GM18951 (cell line): ENCODE data around the gene AREL1.

Source experiments
- POLR2A ChIP-seq: IDR thresholded peaks from 4 replicates; pipeline ENCODE4 v1.6.1; 2011; ENCODE audit warnings: mild to moderate bottlenecking; ENCODE audit not compliant: insufficient read length, insufficient read depth; ENCODE audit errors: extremely low read depth
- in situ Hi-C: fragments of 300-500 bp; cut with MboI; formaldehyde crosslinking; loops from one replicate; pipeline ENCODE4 v1.12.0; 2022; ENCODE audit warnings: low sequenced_read_pairs, mixed read lengths, inconsistent platforms; ENCODE audit not compliant: unreplicated experiment

AREL1 gene

DNA sequence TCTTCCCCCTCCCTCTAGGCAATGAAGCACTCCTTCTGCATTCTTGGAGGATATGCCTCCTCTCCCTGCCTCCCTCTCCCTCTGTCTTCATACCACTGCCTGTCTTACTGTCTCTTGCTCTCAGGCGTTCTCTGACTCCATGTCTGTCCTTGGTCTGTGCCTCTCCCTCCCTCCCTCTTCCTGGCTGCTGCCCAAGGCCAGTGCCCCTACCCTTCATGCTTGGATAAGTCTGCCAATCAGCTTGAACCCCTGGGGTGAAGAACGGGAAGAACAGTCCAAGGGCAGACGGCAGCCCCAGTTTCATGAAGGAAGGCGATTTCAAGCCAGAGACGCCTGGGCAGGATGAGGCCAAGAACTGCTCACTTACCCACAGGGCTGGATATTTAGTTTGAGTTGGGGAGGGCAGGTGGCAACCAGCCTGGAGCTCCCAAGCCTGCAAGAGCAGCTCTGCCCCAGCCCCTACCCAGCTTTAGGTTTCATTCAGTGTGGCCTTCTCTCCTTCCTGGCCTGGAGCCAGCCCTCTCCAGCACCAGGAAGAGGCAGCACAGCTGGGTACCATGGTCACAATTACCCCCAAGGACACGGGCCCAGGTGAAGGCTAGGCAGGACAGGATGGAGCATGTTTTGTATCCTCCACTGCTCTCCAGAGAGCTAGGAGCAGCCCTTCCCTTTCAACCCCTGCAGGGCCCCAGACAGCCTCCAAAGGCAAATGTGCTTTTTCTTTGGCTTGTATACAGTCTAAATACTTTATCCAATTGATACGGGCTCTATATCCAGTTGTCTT lies 65.0 kb downstream of the AREL1 start:
- TF ChIP-seq POLR2A: no peak
- in situ Hi-C loops: no loop called here

DNA sequence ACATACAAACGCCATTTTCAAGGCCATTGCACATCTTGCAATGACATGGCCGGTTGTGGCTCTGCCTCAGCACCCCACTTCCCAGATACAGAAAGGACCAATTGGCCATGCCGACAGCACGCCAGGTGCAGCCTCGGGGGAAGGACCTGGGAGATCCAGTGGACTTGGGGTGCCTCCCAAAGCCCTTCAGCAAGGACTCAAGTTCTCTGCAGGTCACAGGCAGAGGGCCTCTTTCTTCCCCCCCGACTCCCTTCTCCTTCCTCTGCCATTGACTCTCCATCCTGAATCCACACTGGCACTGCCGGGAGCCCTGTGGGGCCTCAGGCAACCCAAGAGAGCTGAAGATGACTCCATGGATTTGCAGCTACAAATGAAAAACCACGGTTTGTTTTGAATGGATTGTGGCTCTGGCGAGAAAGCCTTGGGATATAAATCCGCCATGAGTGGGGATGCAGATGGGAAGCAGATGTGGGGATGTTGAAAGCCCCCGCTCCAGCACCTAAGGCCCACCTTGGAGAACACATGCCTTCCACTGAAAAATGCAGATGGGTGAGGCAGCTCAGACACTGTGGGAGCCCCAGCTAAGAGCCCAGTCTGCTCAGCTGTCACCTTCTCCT lies 65.7 kb downstream of the AREL1 start:
- in situ Hi-C loops: no loop called here
- no peak for TF ChIP-seq POLR2A

DNA sequence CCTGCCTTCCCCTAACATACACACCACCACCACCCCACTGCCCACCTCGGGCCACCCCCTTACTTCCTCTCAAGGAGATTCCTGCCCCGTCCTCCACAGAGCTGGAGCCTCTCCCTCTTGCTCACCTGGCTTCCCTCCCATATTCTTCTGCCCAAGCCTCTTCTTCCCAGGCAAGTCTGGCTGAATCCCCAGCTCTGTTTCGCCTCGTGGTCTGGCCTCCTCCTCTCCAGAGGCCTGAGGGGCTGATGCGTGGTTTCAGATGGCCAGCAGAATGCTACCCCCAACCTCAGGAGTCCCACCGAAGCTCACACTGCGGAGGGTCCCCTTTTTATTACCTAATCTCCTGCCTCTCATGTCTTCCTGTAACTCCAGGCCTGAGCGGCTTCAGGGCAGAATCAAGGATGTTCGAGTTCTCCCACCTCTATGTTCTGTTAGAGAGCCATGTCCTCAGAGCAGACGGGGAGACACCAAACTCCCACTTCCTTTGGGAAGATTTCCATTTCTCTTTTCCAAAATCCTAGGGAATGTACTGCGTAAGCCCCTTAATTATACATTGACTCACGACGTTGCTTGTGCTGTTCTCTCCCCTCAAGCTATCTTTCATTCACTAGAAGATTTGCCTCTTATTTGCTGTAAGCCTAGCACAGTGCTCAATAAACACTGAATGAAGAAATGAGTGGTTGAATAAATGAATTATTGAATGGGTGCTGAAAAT lies 67.0 kb downstream of the AREL1 start:
- in situ Hi-C loops: no loop called here
- no peak for TF ChIP-seq POLR2A

DNA sequence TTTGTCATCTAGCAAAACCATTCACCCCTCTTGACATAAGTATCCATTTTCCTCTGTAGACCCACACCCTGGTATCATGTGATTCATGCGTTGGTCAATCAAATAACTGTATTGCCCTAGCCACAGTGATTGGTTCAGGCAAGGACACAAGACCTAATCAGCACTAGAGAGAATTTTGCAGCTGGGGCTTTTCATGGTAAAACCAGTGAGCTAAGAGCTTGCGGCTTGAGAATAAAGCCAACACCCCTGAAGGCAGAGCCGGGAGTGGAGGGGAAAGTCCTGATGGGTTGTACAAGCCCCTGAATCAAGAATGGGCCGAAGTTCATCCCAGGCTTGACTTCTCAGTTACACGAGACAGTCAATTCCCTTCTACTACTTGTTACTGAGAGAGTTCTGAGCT lies 67.6 kb downstream of the AREL1 start:
- TF ChIP-seq POLR2A: no peak
- in situ Hi-C loops: no loop called here

DNA sequence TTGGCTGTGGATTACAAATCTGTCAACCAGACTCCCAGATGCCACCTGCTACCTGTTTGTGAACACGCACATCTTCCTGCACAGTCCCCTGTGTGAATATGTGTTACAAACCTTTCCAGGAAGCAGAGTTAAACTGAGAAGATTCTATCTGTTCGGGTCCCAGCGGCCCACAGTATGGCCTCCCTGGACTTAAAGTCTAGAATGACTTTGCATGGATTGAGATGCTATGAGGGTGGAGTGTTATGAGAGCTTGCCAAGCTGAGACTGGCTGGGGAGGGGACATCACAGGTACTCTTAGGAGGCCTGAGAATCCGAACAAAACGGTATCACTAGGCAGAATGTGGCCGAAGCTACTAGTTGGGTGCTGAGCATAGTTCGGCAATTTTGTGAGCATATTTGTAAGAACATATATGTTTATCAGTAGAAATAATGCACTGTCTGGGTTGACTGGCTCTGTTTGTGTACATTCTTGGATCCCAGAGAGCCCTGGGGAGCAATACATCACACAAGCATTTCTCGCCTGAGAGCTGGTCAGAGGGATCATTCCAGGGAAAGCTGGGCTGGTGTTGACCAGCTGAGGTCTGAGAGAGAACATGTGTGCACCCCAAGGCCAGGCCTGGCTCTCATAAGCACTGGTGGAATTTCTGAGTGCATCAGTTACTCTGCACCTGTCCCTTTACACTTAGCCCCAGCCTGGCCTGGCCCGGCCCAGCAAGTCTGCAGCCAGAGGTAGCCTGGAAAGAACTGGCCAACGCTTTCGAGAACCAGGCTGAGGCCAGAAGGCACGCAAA lies 71.1 kb downstream of the AREL1 start:
- TF ChIP-seq POLR2A: no peak
- in situ Hi-C loops: no loop called here

DNA sequence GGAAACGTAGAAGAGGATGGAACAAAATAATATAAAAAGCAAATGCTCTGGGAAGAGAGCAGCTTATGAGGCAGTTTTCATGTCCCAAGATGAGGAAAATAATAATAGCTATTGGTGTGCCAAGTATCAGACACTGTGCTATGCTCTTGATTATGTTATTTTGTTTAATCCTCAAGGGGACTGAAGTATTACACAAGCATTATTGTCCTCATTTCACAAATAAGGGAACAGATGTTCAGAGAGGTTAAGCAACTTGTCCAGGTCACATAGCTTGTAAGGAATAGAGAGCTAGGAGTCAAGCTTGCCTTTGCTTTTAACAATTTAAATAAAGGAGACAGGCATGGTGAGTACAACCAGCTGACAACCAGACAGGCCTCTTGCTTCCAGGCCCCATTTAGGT lies 73.9 kb downstream of the AREL1 start:
- no peak for TF ChIP-seq POLR2A
- in situ Hi-C loops: no loop called here

DNA sequence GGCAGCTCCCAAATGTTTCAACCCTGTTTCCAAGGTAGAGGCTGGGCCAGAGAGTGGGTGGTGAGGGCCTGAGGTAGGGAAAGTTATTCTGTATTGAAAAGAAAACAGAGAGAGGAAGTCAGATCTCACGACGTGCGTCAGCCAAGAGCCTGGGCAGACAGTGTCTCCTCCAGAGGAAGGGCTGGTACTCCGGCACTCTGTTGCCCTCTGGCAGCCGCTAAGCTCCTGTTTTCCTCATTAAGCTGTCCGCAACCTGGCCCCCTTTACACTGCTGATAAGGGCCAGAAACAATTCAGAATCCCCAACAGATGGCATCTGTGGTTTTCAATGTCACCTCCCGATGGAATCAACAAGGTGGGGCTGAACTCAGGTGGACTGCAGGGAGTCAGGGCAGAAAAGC lies 74.8 kb downstream of the AREL1 start:
- in situ Hi-C loops: no loop called here
- TF ChIP-seq POLR2A: no peak

DNA sequence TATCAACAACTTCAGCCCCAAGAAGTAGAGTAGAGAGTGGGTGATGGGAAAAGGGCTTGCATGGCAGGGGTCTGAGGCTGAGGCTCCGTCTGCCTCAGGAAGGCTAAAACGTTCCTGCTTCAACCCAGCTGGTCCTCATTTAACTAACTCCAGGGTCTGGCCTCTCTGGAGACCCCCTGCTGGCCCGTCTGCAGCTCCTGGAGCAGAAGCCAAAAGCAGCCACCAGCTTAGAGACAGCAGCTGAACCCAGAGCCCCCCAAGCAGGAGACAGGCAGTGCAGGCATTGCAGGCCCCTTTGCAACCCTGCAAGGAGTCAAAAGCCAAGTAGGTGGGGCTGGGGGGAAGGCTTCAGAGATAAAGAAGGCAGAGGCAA lies 75.7 kb downstream of the AREL1 start:
- TF ChIP-seq POLR2A: no peak
- in situ Hi-C loops: no loop called here

DNA sequence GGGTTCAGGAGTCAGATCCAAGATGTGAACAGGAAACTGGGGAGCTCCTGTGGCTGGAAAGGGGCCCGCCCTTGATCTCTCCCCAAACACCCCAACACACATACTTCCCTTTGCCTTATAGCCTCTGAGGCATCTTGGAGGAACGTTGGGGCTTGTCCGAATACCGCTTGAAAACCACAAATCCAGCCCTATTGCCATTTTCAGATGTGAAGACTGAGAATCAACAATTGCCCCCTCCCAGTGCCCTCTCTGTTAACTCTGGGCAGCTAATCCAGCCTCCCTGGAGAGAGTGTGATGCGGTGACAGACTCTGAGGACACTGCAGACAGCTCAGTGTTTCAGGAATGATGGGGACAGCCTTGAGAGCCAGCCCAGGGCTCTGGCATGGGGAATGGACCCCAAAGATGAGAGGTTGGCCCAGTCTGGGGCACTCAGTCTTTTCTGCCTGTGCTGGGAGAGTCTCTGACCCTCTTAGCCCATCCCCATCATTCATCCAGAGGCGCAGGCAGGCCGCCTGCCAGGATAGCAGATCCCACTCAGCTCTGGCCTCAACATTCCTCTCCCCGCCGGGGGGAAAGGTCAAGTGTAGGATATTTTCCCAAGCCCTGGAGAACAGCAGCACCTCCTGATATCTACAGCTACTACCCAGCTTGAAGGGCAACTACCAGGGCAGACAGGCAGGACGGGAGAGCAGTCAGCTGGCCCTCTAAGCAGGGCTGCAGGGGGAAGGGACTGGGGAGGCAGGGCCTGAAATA lies 76.3 kb downstream of the AREL1 start:
- in situ Hi-C loops: no loop called here
- no peak for TF ChIP-seq POLR2A

DNA sequence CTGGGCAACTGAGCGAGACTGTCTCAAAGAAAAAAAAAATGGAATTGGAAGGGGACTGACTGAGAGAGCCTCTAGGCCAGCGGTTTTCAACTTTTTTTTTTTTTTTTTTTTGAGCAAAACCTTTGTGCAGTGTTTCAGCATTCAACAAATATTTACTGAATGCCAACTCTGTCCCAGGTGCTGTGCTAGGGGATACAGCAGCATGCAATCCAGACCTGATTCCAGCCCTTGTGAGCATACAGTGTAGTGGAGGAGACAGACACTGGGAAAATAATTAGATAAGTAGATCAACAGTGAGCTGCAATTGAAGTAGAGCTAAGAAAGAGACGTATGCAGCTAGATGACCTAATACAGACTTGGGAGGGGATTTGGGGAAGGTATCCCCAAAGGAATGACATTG lies 77.0 kb downstream of the AREL1 start:
- no peak for TF ChIP-seq POLR2A
- in situ Hi-C loops: no loop called here

DNA sequence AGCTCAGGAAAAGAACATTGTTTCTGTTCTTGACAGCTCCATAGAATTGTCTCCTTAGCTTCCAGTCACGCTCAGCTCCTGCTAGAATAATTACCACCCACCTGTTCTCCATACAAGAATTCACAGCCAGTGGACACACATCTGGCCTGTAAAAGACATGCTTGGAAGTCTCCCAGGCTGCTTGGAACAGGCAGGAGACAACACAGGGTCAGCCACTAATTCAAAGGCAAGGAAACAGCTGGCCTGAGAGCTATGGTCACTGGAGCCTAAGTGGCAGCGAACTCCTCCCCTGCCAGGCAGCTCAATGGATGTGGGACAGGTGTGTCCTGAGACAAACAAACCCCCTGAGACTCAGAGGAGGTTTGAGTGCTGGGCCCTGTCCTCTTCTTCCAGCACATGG lies 77.9 kb downstream of the AREL1 start:
- in situ Hi-C loops: no loop called here
- no peak for TF ChIP-seq POLR2A

DNA sequence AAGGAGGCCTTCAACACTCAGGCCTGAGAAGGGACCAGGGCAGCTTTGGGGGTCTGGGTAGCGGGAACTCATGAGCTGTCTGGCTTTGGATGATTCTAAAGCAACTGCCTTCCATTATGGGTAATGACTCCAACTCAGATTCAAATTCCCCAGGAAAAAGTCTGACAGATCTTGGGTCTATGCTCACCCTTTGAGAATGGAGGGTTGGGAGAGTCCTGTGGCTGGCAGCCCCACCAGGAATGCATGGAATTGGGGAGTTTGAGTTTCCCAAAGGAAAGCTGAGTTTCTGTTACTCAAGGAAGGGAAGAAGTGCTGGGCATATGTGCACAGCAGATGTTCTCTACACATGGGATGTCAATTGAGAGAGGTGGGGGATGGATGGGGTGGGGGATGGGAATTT lies 78.4 kb downstream of the AREL1 start:
- no peak for TF ChIP-seq POLR2A
- in situ Hi-C loops: no loop called here
